NCI-H1105 treated with DMSO at 0.1 percent for 48 hours (cell line): ENCODE data around the gene NPR2.

Experiments
- DNase-seq: peaks from one replicate; lab custom pipeline; 2025; lab: John Stamatoyannopoulos, UW

NPR2 gene

GRCh38 chr9:35763803-35764202 lies 27.6 kb upstream of the NPR2 start:
- DNase-seq, result no peak

DNA sequence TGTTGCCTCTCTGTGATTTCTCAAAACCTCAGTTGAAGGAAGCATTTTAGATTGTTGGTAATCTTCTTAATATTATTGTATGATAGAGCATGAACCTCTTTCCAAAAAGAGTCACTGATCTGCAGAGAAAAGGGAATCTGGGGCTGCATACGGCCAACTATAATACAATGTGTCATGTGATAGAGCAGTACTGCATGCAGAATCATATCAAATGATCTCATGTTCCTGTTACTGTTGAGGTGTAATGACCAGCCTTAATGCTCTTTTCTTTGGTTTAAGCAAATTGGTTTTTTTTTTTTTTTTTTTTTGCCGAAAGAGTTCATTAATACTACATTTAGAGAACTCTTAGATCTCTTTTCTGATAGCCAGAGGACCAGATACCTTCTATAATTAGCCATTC lies 24.4 kb upstream of the NPR2 start:
- DNase-seq, result no peak

- no peak for DNase-seq
These were observed 23.9 kb upstream of the NPR2 start for GRCh38 chr9:35767458-35767857.

- DNase-seq, result no peak
These were observed 21.6 kb upstream of the NPR2 start for GRCh38 chr9:35769763-35770162.

DNA sequence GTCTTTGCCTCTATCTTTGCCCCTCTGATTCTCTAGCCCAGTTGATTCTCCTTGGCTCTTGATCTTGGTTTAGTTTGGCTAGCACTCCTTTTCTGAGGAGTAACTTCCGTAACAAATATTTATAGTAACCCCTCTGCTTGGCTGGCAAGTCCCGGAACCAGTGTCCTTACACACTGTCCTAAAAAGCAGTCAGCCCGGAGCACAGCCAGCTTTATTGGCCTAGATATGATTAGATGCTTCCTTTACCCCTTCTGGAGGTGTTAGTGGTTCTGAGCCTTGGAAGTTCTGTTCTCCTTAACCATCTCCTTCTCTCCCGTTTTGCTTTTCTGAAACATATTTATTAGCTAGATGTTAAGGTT lies 20.3 kb upstream of the NPR2 start:
- no peak for DNase-seq

GRCh38 chr9:35771534-35771933 lies 19.9 kb upstream of the NPR2 start:
- DNase-seq, result peak; percentile 84

GRCh38 chr9:35771943-35772342 lies 19.4 kb upstream of the NPR2 start:
- peak; percentile 55 for DNase-seq

- DNase-seq, result peak; percentile 28
These were observed 16.3 kb upstream of the NPR2 start for GRCh38 chr9:35774907-35775635.

- peak; percentile 89 for DNase-seq
These were observed 15.4 kb upstream of the NPR2 start for GRCh38 chr9:35776018-35776417.

GRCh38 chr9:35778496-35778895 lies 12.9 kb upstream of the NPR2 start:
- DNase-seq, result no peak

- DNase-seq, result no peak
These were observed 10.3 kb upstream of the NPR2 start for GRCh38 chr9:35781066-35781465.

GRCh38 chr9:35783418-35783817 lies 8.0 kb upstream of the NPR2 start:
- no peak for DNase-seq

DNA sequence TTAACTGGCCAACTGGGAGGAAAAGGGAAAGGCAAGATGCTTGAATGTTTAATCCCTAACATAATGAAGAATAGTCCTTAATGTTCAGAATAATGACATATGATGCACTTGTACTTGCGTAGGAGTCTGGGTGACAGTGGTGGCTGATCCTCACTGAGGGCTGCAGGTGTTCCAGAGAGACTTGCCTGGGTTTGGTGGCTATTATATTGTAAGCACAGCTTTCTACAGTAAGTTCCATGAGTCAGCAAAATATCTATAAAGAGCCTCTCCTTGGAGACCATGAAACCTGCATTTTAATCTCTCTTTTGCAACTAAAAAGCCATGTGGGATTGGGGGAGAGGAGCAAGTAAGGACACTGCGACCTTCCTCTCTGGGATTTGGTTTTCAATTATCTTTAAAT lies 1.9 kb upstream of the NPR2 start:
- no peak for DNase-seq

GRCh38 chr9:35790025-35790384 lies 1.4 kb upstream of the NPR2 start:
- DNase-seq, result no peak

DNA sequence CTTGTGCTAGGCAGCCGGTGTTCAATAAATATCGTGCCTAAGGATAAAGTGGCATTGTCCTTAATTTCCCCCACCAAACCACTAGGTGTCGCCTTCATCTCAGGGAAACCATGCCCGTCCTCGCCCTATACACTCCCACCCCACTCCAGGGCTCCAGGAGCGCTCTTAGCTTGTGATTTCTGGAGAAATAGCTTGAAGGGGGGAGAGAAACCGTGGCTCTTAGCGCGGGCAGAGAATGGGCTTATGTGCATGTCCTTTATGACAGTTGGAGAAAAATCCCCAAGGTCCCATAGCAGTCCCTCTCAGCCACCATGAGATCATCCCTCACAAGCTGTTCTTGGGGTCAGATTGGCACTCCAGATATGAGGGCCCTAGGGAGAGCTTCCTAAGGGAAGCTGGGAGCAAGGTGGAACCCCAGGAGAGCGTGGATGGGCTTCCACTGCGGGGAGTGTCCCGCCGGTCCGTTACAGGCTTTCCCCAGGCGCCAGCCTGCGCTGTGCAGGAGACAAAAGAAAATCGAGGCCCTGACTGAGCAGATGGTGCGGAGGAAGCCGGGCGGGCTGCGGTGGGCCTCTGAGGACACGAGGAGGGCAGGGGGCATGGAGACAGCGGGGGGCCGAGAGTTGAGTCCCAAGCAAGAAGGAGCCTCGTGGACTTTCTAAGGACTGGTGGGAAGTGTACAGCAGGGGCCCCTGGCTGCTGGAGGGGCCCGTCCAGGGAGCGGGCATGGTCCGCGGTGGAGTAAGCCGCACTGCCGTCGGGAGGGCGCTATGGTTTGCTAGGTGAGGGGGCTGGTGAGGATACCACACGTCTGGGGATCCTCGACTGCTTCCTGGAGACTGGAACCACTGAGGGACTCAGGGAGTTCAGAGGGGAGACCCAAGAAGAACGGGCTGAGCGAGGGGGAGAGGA lies 750 bp upstream of the NPR2 start:
- peak; percentile 88 for DNase-seq

DNA sequence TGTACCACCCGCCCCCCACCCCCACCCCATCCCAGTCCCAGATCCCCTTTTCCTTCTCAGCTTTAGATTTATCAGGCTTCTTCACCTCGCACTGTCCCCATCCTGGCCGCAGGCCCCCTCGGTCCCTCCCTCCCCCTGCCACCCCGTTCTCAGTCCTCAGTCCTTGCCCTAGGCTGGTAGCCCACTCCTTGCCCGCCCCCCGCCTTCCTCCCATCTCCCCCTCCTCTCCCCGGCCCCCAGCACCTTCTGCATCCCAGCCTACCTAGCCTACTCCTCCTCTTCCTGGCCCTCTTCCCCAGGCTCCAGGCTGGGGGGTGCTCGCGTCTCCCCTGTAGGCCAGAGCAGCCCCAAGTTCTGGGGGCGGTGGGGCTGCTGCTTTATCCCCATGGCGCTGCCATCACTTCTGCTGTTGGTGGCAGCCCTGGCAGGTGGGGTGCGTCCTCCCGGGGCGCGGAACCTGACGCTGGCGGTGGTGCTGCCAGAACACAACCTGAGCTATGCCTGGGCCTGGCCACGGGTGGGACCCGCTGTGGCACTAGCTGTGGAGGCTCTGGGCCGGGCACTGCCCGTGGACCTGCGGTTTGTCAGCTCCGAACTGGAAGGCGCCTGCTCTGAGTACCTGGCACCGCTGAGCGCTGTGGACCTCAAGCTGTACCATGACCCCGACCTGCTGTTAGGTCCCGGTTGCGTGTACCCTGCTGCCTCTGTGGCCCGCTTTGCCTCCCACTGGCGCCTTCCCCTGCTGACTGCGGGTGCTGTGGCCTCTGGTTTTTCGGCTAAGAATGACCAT lies 828 bp downstream of the NPR2 start:
- DNase-seq, result no peak

DNA sequence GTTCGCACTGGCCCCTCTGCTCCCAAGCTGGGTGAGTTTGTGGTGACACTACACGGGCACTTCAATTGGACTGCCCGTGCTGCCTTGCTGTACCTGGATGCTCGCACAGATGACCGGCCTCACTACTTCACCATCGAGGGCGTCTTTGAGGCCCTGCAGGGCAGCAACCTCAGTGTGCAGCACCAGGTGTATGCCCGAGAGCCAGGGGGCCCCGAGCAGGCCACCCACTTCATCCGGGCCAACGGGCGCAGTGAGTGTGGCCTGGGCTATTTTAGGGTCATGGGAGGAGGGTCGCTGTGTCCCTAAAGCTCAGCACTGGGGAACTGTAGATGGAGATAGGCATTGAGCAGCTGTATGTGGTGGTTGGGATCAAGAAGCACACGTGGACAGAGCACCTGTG lies 1.4 kb downstream of the NPR2 start:
- DNase-seq, result no peak

DNA sequence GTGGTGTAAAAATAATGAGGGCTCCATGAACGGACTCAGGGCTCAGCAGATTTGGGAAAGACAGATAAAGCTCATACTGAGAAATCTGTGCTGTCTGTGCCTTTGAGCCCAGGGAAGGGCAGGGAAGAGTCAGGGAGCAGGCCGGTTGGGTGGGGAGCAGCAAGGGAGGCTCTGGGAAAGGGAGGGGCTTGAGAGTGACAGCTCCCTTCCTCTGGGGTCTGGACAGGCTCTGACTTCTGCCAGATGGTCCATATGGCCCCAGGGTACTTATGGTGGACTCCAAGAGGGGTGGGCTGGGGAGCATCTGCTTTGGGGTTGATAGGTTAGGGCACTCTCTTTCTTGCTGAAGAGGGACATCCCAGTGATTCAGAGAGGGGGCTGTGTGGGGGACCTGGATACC lies 2.1 kb downstream of the NPR2 start:
- DNase-seq, result no peak

DNA sequence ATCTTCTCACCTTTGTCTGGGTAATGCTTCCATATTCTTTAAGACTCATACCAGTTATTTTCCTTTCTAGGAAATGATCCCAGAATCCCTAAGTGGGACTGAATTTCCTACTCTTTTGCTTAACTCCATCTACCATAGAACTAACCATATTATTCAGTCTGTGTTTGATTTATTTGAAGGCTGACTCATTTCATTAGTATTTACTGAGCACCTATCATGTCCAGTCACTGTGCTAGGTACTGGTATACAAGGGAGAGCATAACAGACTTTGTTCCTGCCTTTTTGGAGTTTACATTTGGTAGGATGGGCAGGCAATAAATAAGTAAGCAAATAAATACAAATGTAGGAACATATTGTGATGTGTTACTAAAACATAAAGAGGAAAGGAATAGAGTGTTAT lies 4.3 kb downstream of the NPR2 start:
- no peak for DNase-seq

DNA sequence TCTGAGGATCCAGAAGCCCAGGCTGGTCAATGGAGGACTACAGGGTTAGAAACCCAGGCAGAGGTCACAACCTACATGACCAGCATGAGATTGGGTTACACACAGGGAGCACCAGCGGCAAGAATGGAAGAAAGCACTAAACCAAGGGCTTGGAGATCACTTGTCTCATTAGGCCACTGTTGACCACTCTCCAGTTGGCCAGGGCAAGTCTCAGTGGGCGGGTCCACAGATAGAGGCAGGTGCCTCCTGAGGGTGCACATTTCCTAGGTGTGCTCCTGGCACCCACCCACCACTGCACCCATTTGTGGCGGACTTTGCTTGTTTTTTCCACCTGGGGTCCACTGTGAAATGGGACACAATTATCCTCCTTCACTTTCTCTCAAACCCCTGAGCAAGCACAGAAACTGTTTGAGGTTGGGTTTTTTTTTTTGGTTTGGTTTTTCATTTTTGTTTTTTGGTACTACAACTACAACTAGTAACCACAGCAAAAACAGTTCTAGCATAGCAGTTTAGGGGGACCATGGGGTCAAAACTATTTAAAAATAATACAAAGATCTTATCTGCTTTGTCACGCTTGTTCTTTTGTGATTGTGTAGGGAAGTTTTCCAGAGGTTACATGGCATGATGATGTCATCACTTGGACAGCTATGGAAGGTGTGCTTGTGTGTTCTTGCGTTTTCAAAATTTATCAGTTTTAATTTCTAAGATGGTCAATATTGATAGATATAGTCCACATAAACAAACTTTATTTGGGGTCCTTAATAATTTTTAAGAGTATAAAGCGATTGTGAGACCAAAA lies 6.1 kb downstream of the NPR2 start:
- no peak for DNase-seq

DNA sequence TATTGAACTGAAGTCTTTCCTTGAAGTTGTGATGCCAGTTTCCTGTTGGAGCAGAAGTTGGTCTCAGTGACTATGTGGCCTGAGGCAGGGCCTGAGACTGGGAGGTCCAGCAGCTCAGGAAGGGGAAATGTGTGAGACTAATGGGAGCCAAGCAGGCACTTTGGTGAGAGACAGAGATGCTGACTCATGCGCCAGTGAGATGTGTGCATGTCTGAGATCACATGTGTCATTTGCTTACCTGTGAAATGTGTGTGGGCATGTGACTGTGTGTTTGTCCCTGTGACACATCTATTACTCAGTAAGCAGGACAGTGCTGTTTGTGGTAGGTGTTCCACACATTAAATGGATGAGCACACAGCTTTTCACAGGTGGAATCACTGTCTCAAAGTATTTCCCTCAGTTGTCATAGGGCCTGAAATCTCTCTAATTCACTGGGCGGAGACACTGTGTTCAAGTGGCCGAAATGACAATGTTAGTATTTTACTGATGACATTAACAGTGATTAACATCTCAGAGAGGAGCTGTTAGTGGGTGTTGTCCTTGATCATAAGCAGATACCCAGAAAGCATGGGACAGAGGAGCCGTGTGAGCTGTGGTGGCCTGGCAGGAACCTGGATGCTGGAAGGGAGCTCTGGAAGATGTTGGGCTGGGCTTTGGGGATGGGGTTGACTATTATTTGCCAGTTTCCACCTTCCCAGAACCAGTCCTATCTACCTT lies 7.4 kb downstream of the NPR2 start:
- no peak for DNase-seq
